ENCODE measurements around the gene LENEP.
"Not testable (repeated sequence)": the region's sequence is repeated elsewhere in the genome, so short reads cannot be mapped to it uniquely, and the experiment has no call there.

The LENEP gene

GRCh38 chr1:154977762-154978161 lies 15.6 kb upstream of the LENEP start:
- not testable (repeated sequence) for DNase-seq; H3K27me3 Mint-ChIP-seq; H3K9me3 Mint-ChIP-seq; H3K36me3 Mint-ChIP-seq (ENCODE audit: low read depth)
- peaks cover 17% of the 10 kb centered on the region for H3K4me1 Mint-ChIP-seq (ENCODE audit: low read depth)
- H3K27ac Mint-ChIP-seq: peak overlapping the region; percentile 26
- peak overlapping the region; percentile 9 for H3K4me3 Mint-ChIP-seq

- Mint-ChIP-seq H3K9me3 (no peaks in the 10 kb centered on the region), H3K4me3 (no peak overlapping the region), H3K27me3 (no peaks in the 10 kb centered on the region), H3K36me3 (ENCODE audit: low read depth) (no peaks in the 10 kb centered on the region), H3K27ac (peak overlapping the region; percentile 41), H3K4me1 (ENCODE audit: low read depth) (peaks cover 13% of the 10 kb centered on the region)
- no peak for DNase-seq
These were observed 15.0 kb upstream of the LENEP start for GRCh38 chr1:154978360-154978759.

GRCh38 chr1:154982341-154982740 lies 11.0 kb upstream of the LENEP start:
- Mint-ChIP-seq H3K9me3 (no peaks in the 10 kb centered on the region), H3K4me3 (no peak overlapping the region), H3K4me1 (ENCODE audit: low read depth) (peaks cover 28% of the 10 kb centered on the region), H3K36me3 (ENCODE audit: low read depth) (peaks cover 18% of the 10 kb centered on the region), H3K27ac (no peak overlapping the region), H3K27me3 (no peaks in the 10 kb centered on the region)
- DNase-seq: no peak

- H3K27ac Mint-ChIP-seq: no peak within 1 kb of the TSS
- no peaks in the 10 kb centered on the region for H3K27me3 Mint-ChIP-seq
- DNase-seq: peak; percentile 94
- peaks cover 25% of the 10 kb centered on the region for H3K4me1 Mint-ChIP-seq (ENCODE audit: low read depth)
- H3K36me3 Mint-ChIP-seq (ENCODE audit: low read depth): peaks cover 26% of the 10 kb centered on the region
- H3K9me3 Mint-ChIP-seq: no peaks in the 10 kb centered on the region
- H3K4me3 Mint-ChIP-seq: no peak within 1 kb of the TSS
These were observed 10.3 kb upstream of the LENEP start, which contains the start of gene FLAD1 for GRCh38 chr1:154982897-154983648. TSS of gene FLAD1 (plus strand) at chr1:154983344. CDS start at chr1:154983695, 351 bp downstream.

- Mint-ChIP-seq H3K9me3 (no peaks in the 10 kb centered on the region), H3K27ac (no peak overlapping the region), H3K4me1 (ENCODE audit: low read depth) (peaks cover 34% of the 10 kb centered on the region), H3K27me3 (no peaks in the 10 kb centered on the region), H3K36me3 (ENCODE audit: low read depth) (peaks cover 34% of the 10 kb centered on the region), H3K4me3 (no peak overlapping the region)
- DNase-seq: no peak
These were observed 9.5 kb upstream of the LENEP start for GRCh38 chr1:154983776-154984466.

- not testable (repeated sequence) for H3K4me3 Mint-ChIP-seq, DNase-seq, H3K27me3 Mint-ChIP-seq, H3K9me3 Mint-ChIP-seq, H3K27ac Mint-ChIP-seq
- Mint-ChIP-seq H3K4me1 (ENCODE audit: low read depth) (peaks cover 33% of the 10 kb centered on the region), H3K36me3 (ENCODE audit: low read depth) (peaks cover 56% of the 10 kb centered on the region)
These were observed 6.7 kb upstream of the LENEP start for GRCh38 chr1:154986736-154987135.

- H3K36me3 Mint-ChIP-seq (ENCODE audit: low read depth): peaks cover 57% of the 10 kb centered on the region
- H3K4me3 Mint-ChIP-seq: no peak overlapping the region
- H3K9me3 Mint-ChIP-seq: no peaks in the 10 kb centered on the region
- H3K27ac Mint-ChIP-seq: no peak overlapping the region
- no peak for DNase-seq
- peaks cover 33% of the 10 kb centered on the region for H3K4me1 Mint-ChIP-seq (ENCODE audit: low read depth)
- no peaks in the 10 kb centered on the region for H3K27me3 Mint-ChIP-seq
These were observed 6.1 kb upstream of the LENEP start for GRCh38 chr1:154987326-154987725.

GRCh38 chr1:154988058-154988954 lies 5.1 kb upstream of the LENEP start:
- Mint-ChIP-seq H3K27me3 (no peaks in the 10 kb centered on the region), H3K36me3 (ENCODE audit: low read depth) (peaks cover 61% of the 10 kb centered on the region), H3K4me1 (ENCODE audit: low read depth) (peaks cover 33% of the 10 kb centered on the region), H3K27ac (no peak overlapping the region), H3K4me3 (no peak overlapping the region), H3K9me3 (no peaks in the 10 kb centered on the region)
- DNase-seq: no peak

GRCh38 chr1:154989195-154989860 lies 4.1 kb upstream of the LENEP start:
- Mint-ChIP-seq H3K4me1 (ENCODE audit: low read depth) (peaks cover 32% of the 10 kb centered on the region), H3K9me3 (no peaks in the 10 kb centered on the region), H3K27me3 (no peaks in the 10 kb centered on the region), H3K36me3 (ENCODE audit: low read depth) (peaks cover 66% of the 10 kb centered on the region), H3K4me3 (no peak overlapping the region), H3K27ac (no peak overlapping the region)
- no peak for DNase-seq

- H3K4me1 Mint-ChIP-seq (ENCODE audit: low read depth): peaks cover 33% of the 10 kb centered on the region
- peaks cover 64% of the 10 kb centered on the region for H3K36me3 Mint-ChIP-seq (ENCODE audit: low read depth)
- H3K27ac Mint-ChIP-seq: no peak overlapping the region
- no peak for DNase-seq
- no peak overlapping the region for H3K4me3 Mint-ChIP-seq
- H3K9me3 Mint-ChIP-seq: no peaks in the 10 kb centered on the region
- H3K27me3 Mint-ChIP-seq: no peaks in the 10 kb centered on the region
These were observed 3.1 kb upstream of the LENEP start for GRCh38 chr1:154990276-154990675.

GRCh38 chr1:154992721-154993571 lies 440 bp upstream of the LENEP start:
- no peak for DNase-seq
- Mint-ChIP-seq H3K4me3 (no peak overlapping the region), H3K9me3 (no peaks in the 10 kb centered on the region), H3K27ac (peak overlapping the region; percentile 22), H3K27me3 (no peaks in the 10 kb centered on the region), H3K4me1 (ENCODE audit: low read depth) (peaks cover 36% of the 10 kb centered on the region), H3K36me3 (ENCODE audit: low read depth) (peaks cover 42% of the 10 kb centered on the region)

GRCh38 chr1:154994269-154994587 lies 842 bp downstream of the LENEP start:
- Mint-ChIP-seq H3K27me3 (no peaks in the 10 kb centered on the region), H3K9me3 (no peaks in the 10 kb centered on the region), H3K36me3 (ENCODE audit: low read depth) (peaks cover 29% of the 10 kb centered on the region), H3K27ac (peak overlapping the region; percentile 45), H3K4me3 (no peak overlapping the region), H3K4me1 (ENCODE audit: low read depth) (peaks cover 33% of the 10 kb centered on the region)
- no peak for DNase-seq

GRCh38 chr1:154994591-154994990 lies 1.2 kb downstream of the LENEP start:
- DNase-seq: no peak
- Mint-ChIP-seq H3K27me3 (no peaks in the 10 kb centered on the region), H3K27ac (peak overlapping the region; percentile 45), H3K4me1 (ENCODE audit: low read depth) (peaks cover 32% of the 10 kb centered on the region), H3K36me3 (ENCODE audit: low read depth) (peaks cover 26% of the 10 kb centered on the region), H3K9me3 (no peaks in the 10 kb centered on the region), H3K4me3 (no peak overlapping the region)
